PFSK-1 (cell line): ENCODE data around the gene TAS1R2.

Source experiments
- POLR2AphosphoS5 ChIP-seq: IDR thresholded peaks from 2 replicates; pipeline ENCODE4 v1.6.1; 2012; ENCODE audit warnings: low read depth, mild to moderate bottlenecking, control low read depth, low read length, moderate library complexity
- SIN3A ChIP-seq: IDR thresholded peaks from 2 replicates; pipeline ENCODE4 v1.6.1; 2012; ENCODE audit warnings: mild to moderate bottlenecking, low read length, moderate library complexity, borderline replicate concordance; ENCODE audit not compliant: insufficient read depth

DNA sequence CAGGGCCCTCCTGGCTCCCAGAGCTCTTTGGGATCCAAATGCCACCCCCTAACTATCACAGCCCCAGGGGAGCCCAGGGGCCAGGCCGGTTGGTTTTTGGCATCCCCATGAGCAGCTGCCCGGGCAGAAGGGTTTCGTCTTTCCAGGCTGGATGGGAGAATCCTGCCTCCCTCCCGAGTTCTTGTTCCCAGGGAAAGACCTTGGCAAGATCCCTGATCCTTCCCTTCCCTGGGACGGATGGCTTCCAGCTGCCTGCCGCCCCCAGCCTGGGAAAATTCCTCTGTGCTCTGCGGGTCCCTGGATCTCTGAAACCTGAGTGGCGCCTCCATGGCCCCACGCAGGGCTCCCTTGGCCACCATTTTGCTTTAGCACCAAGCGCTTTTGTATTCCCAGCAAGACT lies 55.6 kb downstream of the TAS1R2 start:
- TF ChIP-seq SIN3A: no peak
- TF ChIP-seq POLR2AphosphoS5: no peak
